Bronchial epithelial cell (primary cell): ENCODE data around the gene DLG3. TPM values are rescaled to one million over a fixed set of nuclear protein-coding genes. Genes with fewer than 3 reads are reported as not detected.

ENCODE experiments used
- DNase-seq: peaks from one replicate; pipeline ENCODE4 v3.0.0-alpha.2; 2010; ENCODE audit warnings: low read depth
- FAIRE-seq: peaks from 2 replicates; lab custom pipeline; 2011; peaks lifted over from hg19 to GRCh38; lab: Jason Lieb, UNC
- H3K27me3 ChIP-seq: 2 replicates; pipeline ENCODE4 v1.5.1; 2011; ENCODE audit warnings: low read length; ENCODE audit not compliant: control insufficient read depth, insufficient read depth
- H3K36me3 ChIP-seq: 2 replicates; pipeline ENCODE4 v1.5.1; 2011; ENCODE audit warnings: low read length; ENCODE audit not compliant: control insufficient read depth, insufficient read depth
- H3K4me3 ChIP-seq: 2 replicates; pipeline ENCODE4 v1.5.1; 2011; ENCODE audit warnings: mild to moderate bottlenecking, low read depth, low read length, control low read depth
- CTCF ChIP-seq: IDR thresholded peaks from 2 replicates; pipeline ENCODE4 v1.5.1; 2011; ENCODE audit warnings: mild to moderate bottlenecking, moderate library complexity, low read length, control low read depth, inconsistent platforms; ENCODE audit not compliant: insufficient read depth, severe bottlenecking
- total RNA-seq: library from RNA; depleted of rRNA; stranded (reverse); fragments of >200 nt; gene quantifications from 2 replicates; pipeline ENCODE4 v1.2.1, GENCODE V29; 2014

DLG3 gene
- total RNA-seq, 1 donor from 2014 or later: 21.1 TPM

- DNase-seq (peak; percentile 49), FAIRE-seq (no peak)
- Histone ChIP-seq H3K27me3 (no peaks in the 10 kb centered on the region), H3K36me3 (no peaks in the 10 kb centered on the region), H3K4me3 (no peak overlapping the region)
- no peak for TF ChIP-seq CTCF
These were observed 81.1 kb downstream of the DLG3 start for GRCh38 chrX:70525733-70526132.

- no peak for TF ChIP-seq CTCF
- FAIRE-seq: no peak
These were observed 82.4 kb downstream of the DLG3 start for GRCh38 chrX:70527053-70527452.

GRCh38 chrX:70527610-70528345 is 83.1 kb downstream of the DLG3 start:
- TF ChIP-seq CTCF: no peak
- DNase-seq: no peak
- no peak for FAIRE-seq
- no peak overlapping the region for H3K4me3 ChIP-seq
- no peaks in the 10 kb centered on the region for H3K27me3 ChIP-seq
- no peaks in the 10 kb centered on the region for H3K36me3 ChIP-seq

More at GRCh38 chrX:70527053-70527452, 82.4 kb downstream of the DLG3 start:
- no peak overlapping the region for H3K4me3 ChIP-seq
- DNase-seq: no peak
- no peaks in the 10 kb centered on the region for H3K27me3 ChIP-seq
- H3K36me3 ChIP-seq: no peaks in the 10 kb centered on the region

GRCh38 chrX:70535198-70535597 is 90.6 kb downstream of the DLG3 start:
- H3K4me3 ChIP-seq: no peak overlapping the region
- no peaks in the 10 kb centered on the region for H3K27me3 ChIP-seq
- TF ChIP-seq CTCF: no peak
- H3K36me3 ChIP-seq: no peaks in the 10 kb centered on the region
- DNase-seq (no peak), FAIRE-seq (no peak)

GRCh38 chrX:70549429-70549828 is 104.8 kb downstream of the DLG3 start:
- TF ChIP-seq CTCF: no peak
- Histone ChIP-seq H3K27me3 (no peaks in the 10 kb centered on the region), H3K4me3 (no peak overlapping the region), H3K36me3 (no peaks in the 10 kb centered on the region)
- DNase-seq (no peak), FAIRE-seq (peak; percentile 60)
